Measurements from ENCODE around the gene PTPRT. TPM values are rescaled to one million over a fixed set of nuclear protein-coding genes. Genes with fewer than 3 reads are reported as not detected.

The PTPRT gene
- total and polyA plus RNA-seq, 2 of the 4 experiments (the other 2 are of a cell fraction): not detected

DNA sequence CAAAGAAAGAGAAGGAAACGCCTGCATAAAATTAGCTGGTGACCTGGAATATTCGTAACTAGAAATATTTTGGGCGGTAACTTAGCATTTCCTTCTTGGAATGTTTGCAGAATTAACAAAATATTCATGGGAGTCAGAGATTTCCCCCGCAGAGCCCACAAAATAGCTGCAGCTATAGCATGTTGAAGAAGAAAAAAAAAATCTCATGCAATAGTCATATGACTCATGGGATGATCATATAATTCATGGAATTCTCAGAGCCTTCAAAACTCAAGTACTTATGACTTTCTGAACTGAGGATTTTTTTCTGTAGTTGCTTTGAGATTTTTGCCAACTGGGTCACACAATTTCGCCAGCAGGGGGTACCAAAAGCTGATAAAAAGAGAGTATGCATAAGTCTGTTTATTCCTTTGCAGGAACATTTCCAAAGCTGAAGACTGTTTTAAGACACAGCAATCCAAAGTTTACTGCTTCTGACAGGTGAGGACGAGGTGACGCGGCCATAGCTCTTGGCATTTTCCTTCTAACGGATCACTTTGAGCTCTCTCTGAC is 985.5 kb downstream of the PTPRT start:
- H2BK5ac ChIP-seq (ENCODE audit: low read depth, low read length, poor library complexity, severe bottlenecking): no peak overlapping the region
- H3K9ac ChIP-seq (ENCODE audit: low read depth, low read length): no peak overlapping the region
- no peak for TF ChIP-seq MXI1 (IDR thresholded peaks at IDR 0.05; ENCODE audit: borderline replicate concordance, low read depth, low read length)
- 22% methylated on average over 5 of the region's 9 CpGs; no CpG with 5 or more reads in 1 of the 2 experiments for WGBS, 2 experiments (ENCODE audit: extremely low coverage in 2 of 2, insufficient read length in 1 of 2)
- H3K4me1 ChIP-seq (ENCODE audit: control insufficient read depth, insufficient read depth, low read length): no peaks in the 10 kb centered on the region
- peaks cover 10% of the 10 kb centered on the region for H3K9me3 ChIP-seq (ENCODE audit: control insufficient read depth, insufficient read depth, low read length)
- H2BK15ac ChIP-seq (ENCODE audit: low read depth, low read length): no peak overlapping the region
- no peak overlapping the region for H3K27ac ChIP-seq (ENCODE audit: insufficient read depth, low read length)
- no peak overlapping the region for H3K18ac ChIP-seq (ENCODE audit: low read depth, low read length)
- H3K4me3 ChIP-seq (ENCODE audit: insufficient read depth, low read depth, low read length): no peak overlapping the region
- CTCF ChIA-PET: no interaction called here
- BruUV-seq (replicated peaks): no TSS peak
- ATAC-seq (ENCODE audit: low read depth) (no peak), DNase-seq (no peak)
- dilution Hi-C loops (cut with HindIII; ENCODE audit: low sequenced_read_pairs, unreplicated experiment) (no loop called here), intact Hi-C loops (cut with micrococcal nuclease) (no loop called here), in situ Hi-C loops (cut with MboI; ENCODE audit: low sequenced_read_pairs) (no loop called here)
- H3K4ac ChIP-seq (ENCODE audit: low read depth, low read length): no peak overlapping the region
- no peak overlapping the region for H2AK9ac ChIP-seq (replicated peaks; ENCODE audit: low read depth, low read length, poor library complexity)
- no peak overlapping the region for H4K8ac ChIP-seq (ENCODE audit: low read depth in 2 of 2, low read length in 2 of 2)
- POLR2A ChIA-PET (ENCODE audit: unreplicated experiment): no interaction called here
- H3K56ac ChIP-seq (ENCODE audit: extremely low read depth, insufficient read depth, low read length): no peak overlapping the region
- H3K27me3 ChIP-seq (ENCODE audit: control insufficient read depth, insufficient read depth, low read length): no peaks in the 10 kb centered on the region
- no peak overlapping the region for H3K14ac ChIP-seq (replicated peaks; ENCODE audit: low read depth, low read length)
- no peak overlapping the region for H2BK20ac ChIP-seq (ENCODE audit: low read depth, low read length)
- H3K4me2 ChIP-seq (ENCODE audit: low read depth, low read length): no peak overlapping the region
- no peak overlapping the region for H4K5ac ChIP-seq (ENCODE audit: low read depth, low read length)
- no peaks in the 10 kb centered on the region for H3K36me3 ChIP-seq (ENCODE audit: control insufficient read depth, insufficient read depth, low read length)
- no peak overlapping the region for H3K23ac ChIP-seq (ENCODE audit: low read depth, low read length)
- no peak overlapping the region for H2AK5ac ChIP-seq (ENCODE audit: low read depth, low read length)
- H2BK120ac ChIP-seq (ENCODE audit: low read depth, low read length): no peak overlapping the region
- H2AFZ ChIP-seq (replicated peaks; ENCODE audit: low read length, poor library complexity): no peak overlapping the region
- no peaks in the 10 kb centered on the region for H4K20me1 ChIP-seq (ENCODE audit: insufficient read depth, low read length)
- no peaks in the 10 kb centered on the region for H3K9me1 ChIP-seq (ENCODE audit: insufficient read depth, low read length)
- no peaks in the 10 kb centered on the region for H3K79me1 ChIP-seq (ENCODE audit: low read depth in 1 of 2, low read length in 2 of 2)
- H4K91ac ChIP-seq (ENCODE audit: insufficient read depth, low read depth, low read length): no peak overlapping the region

Data from IMR-90 (cell line).